ENCODE data around the gene UQCRFS1. TPM values are rescaled to one million over a fixed set of nuclear protein-coding genes. Genes with fewer than 3 reads are reported as not detected.

The UQCRFS1 gene
- total RNA-seq, 1 donor from 2014 or later = 39.2 TPM

- H3K36me3 Mint-ChIP-seq = no peaks in the 10 kb centered on the region
- TF ChIP-seq EZH2 (IDR thresholded peaks at IDR 0.05) = no peak
- no peak for TF ChIP-seq CTCF (IDR thresholded peaks at IDR 0.05)
- Histone ChIP-seq H4K20me1 (ENCODE audit: low read depth) (no peaks in the 10 kb centered on the region), H3K27ac (no peak overlapping the region), H2AFZ (replicated peaks) (no peak overlapping the region), H3K36me3 (no peaks in the 10 kb centered on the region), H3K4me3 (no peak overlapping the region), H3K9ac (no peak overlapping the region), H3K27me3 (no peaks in the 10 kb centered on the region), H3K4me2 (no peak overlapping the region), H3K9me3 (ENCODE audit: low read depth) (no peaks in the 10 kb centered on the region), H3K79me2 (ENCODE audit: low read depth) (no peaks in the 10 kb centered on the region), H3K4me1 (peaks cover 7% of the 10 kb centered on the region), H3F3A (ENCODE audit: low read depth) (peaks cover 5% of the 10 kb centered on the region)
- peaks cover 9% of the 10 kb centered on the region for H3K27me3 Mint-ChIP-seq (ENCODE audit: insufficient read depth, low read depth)
- H3K27ac Mint-ChIP-seq = no peak overlapping the region
- no peak for DNase-seq (ENCODE audit: low spot score)
- no peaks in the 10 kb centered on the region for H3K9me3 Mint-ChIP-seq
- H3K4me3 Mint-ChIP-seq = no peak overlapping the region
- no peaks in the 10 kb centered on the region for H3K4me1 Mint-ChIP-seq
These were observed 46.9 kb upstream of the UQCRFS1 start for GRCh38 chr19:29259867-29260281.

- no peaks in the 10 kb centered on the region for H3K27me3 ChIP-seq
- DNase-seq (ENCODE audit: low spot score) = peak; percentile 20
- H3F3A ChIP-seq (ENCODE audit: low read depth) = peaks cover 5% of the 10 kb centered on the region
- H3K9me3 Mint-ChIP-seq = peaks cover 3% of the 10 kb centered on the region
- no peak overlapping the region for H3K9ac ChIP-seq
- peaks cover 5% of the 10 kb centered on the region for H3K4me1 ChIP-seq
- H3K9me3 ChIP-seq (ENCODE audit: low read depth) = no peaks in the 10 kb centered on the region
- no peaks in the 10 kb centered on the region for H3K36me3 ChIP-seq
- H3K4me1 Mint-ChIP-seq = no peaks in the 10 kb centered on the region
- no peak overlapping the region for H2AFZ ChIP-seq (replicated peaks)
- no peak overlapping the region for H3K4me2 ChIP-seq
- H3K4me3 ChIP-seq = no peak overlapping the region
- no peaks in the 10 kb centered on the region for H3K36me3 Mint-ChIP-seq
- no peak overlapping the region for H3K27ac ChIP-seq
- H3K27me3 Mint-ChIP-seq (ENCODE audit: insufficient read depth, low read depth) = peaks cover 9% of the 10 kb centered on the region
- H3K27ac Mint-ChIP-seq = no peak overlapping the region
- H3K79me2 ChIP-seq (ENCODE audit: low read depth) = no peaks in the 10 kb centered on the region
- no peaks in the 10 kb centered on the region for H4K20me1 ChIP-seq (ENCODE audit: low read depth)
- H3K4me3 Mint-ChIP-seq = no peak overlapping the region
- TF ChIP-seq EZH2 (IDR thresholded peaks at IDR 0.05) (no peak), EZH2phosphoT487 (IDR thresholded peaks at IDR 0.05) (no peak), CTCF (IDR thresholded peaks at IDR 0.05) (peak; percentile 39)
These were observed 46.2 kb upstream of the UQCRFS1 start for GRCh38 chr19:29259153-29259552.

GRCh38 chr19:29256516-29256915, 43.6 kb upstream of the UQCRFS1 start:
- no peak overlapping the region for H3K4me3 ChIP-seq
- Mint-ChIP-seq H3K36me3 (no peaks in the 10 kb centered on the region), H3K9me3 (peaks cover 3% of the 10 kb centered on the region), H3K27me3 (ENCODE audit: insufficient read depth, low read depth) (peaks cover 4% of the 10 kb centered on the region), H3K27ac (no peak overlapping the region), H3K4me3 (no peak overlapping the region), H3K4me1 (no peaks in the 10 kb centered on the region)
- H3F3A ChIP-seq (ENCODE audit: low read depth) = no peaks in the 10 kb centered on the region
- DNase-seq (ENCODE audit: low spot score) = no peak
- H3K27ac ChIP-seq = no peak overlapping the region
- no peaks in the 10 kb centered on the region for H3K36me3 ChIP-seq
- H3K9me3 ChIP-seq (ENCODE audit: low read depth) = no peaks in the 10 kb centered on the region
- no peaks in the 10 kb centered on the region for H3K79me2 ChIP-seq (ENCODE audit: low read depth)
- no peaks in the 10 kb centered on the region for H3K27me3 ChIP-seq
- TF ChIP-seq EZH2 (IDR thresholded peaks at IDR 0.05) (no peak), EZH2phosphoT487 (IDR thresholded peaks at IDR 0.05) (no peak), CTCF (IDR thresholded peaks at IDR 0.05) (no peak)
- no peak overlapping the region for H3K9ac ChIP-seq
- no peak overlapping the region for H2AFZ ChIP-seq (replicated peaks)
- H3K4me2 ChIP-seq = no peak overlapping the region
- H3K4me1 ChIP-seq = no peaks in the 10 kb centered on the region
- no peaks in the 10 kb centered on the region for H4K20me1 ChIP-seq (ENCODE audit: low read depth)
